ENCODE measurements around the gene KIT.

DNA sequence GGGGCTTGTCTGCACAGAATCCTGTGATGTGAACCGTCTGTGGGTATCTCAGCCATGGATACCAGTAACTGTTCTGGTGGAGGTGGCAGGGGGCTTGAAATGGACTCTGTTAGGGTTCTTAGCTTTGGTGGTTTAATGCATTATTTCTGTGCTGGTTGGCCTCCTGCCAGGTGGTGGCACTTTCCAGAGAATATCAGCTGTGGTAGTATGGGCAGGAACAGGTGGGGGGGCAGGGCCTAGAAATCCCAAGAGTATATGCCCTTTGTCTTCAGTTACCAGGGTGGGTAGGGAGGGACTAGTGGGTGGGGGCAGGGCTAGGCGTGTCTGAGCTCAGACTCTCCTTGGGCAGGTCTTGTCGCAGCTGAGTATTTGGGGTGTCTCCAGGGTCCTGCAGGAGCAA lies 106.7 kb downstream of the KIT start:
- TF ChIP-seq, protein P1, sequence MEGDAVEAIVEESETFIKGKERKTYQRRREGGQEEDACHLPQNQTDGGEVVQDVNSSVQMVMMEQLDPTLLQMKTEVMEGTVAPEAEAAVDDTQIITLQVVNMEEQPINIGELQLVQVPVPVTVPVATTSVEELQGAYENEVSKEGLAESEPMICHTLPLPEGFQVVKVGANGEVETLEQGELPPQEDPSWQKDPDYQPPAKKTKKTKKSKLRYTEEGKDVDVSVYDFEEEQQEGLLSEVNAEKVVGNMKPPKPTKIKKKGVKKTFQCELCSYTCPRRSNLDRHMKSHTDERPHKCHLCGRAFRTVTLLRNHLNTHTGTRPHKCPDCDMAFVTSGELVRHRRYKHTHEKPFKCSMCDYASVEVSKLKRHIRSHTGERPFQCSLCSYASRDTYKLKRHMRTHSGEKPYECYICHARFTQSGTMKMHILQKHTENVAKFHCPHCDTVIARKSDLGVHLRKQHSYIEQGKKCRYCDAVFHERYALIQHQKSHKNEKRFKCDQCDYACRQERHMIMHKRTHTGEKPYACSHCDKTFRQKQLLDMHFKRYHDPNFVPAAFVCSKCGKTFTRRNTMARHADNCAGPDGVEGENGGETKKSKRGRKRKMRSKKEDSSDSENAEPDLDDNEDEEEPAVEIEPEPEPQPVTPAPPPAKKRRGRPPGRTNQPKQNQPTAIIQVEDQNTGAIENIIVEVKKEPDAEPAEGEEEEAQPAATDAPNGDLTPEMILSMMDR (IDR thresholded peaks at IDR 0.05), result no peak
- TF ChIP-seq POLR2A (IDR thresholded peaks at IDR 0.05) (no peak), EP300 (IDR thresholded peaks at IDR 0.05) (no peak), POLR2AphosphoS5 (IDR thresholded peaks at IDR 0.05) (no peak)
